ENCODE measurements around the gene CHST7. TPM values are rescaled to one million over a fixed set of nuclear protein-coding genes. Genes with fewer than 3 reads are reported as not detected.

Gene CHST7
- total and polyA plus RNA-seq, 2 of the 8 experiments (the other 6 are each of a cell fraction or from before 2014, with no cell fraction given), result 7.9 to 14.1 TPM

- Histone ChIP-seq H2BK20ac (ENCODE audit: low read length) (no peak overlapping the region), H3K79me1 (ENCODE audit: low read depth, low read length) (no peaks in the 10 kb centered on the region), H3K14ac (ENCODE audit: insufficient read length) (no peak overlapping the region), H2BK12ac (ENCODE audit: low read depth, low read length) (no peak overlapping the region), H3K4ac (replicated peaks; ENCODE audit: insufficient read length, low read depth, low read length) (no peak overlapping the region), H3K27me3 (replicated peaks in 1 of 4; ENCODE audit: control insufficient read depth in 3 of 4, extremely low read depth in 1 of 4, insufficient read depth in 3 of 4, low read length in 3 of 4) (no peaks in the 10 kb centered on the region), H3K27ac (ENCODE audit: low read depth, low read length) (no peak overlapping the region), H3K4me3 (ENCODE audit: extremely low read depth in 1 of 4, insufficient read depth in 2 of 4, low read depth in 3 of 4, low read length in 4 of 4) (no peak overlapping the region), H4K8ac (ENCODE audit: extremely low read depth, insufficient read depth, low read length) (no peak overlapping the region), H3K79me2 (ENCODE audit: control insufficient read depth in 1 of 2, insufficient read depth in 2 of 2, low read length in 2 of 2) (peaks cover 0 to 4% of the 10 kb centered on the region in 2 experiments; a peak in 1 of 4 replicates), H2BK5ac (ENCODE audit: low read depth, low read length) (no peak overlapping the region), H2BK120ac (replicated peaks; ENCODE audit: low read depth, low read length) (no peak overlapping the region), H2AFZ (ENCODE audit: low read length) (no peak overlapping the region), H3K18ac (ENCODE audit: extremely low read depth, low read length) (no peak overlapping the region), H4K20me1 (replicated peaks in 1 of 2; ENCODE audit: control insufficient read depth in 1 of 2, insufficient read depth in 2 of 2, low read length in 2 of 2) (no peaks in the 10 kb centered on the region), H4K5ac (ENCODE audit: insufficient read length, low read depth, low read length) (no peak overlapping the region), H3K56ac (replicated peaks; ENCODE audit: insufficient read length, low read depth, low read length) (no peak overlapping the region), H2BK15ac (ENCODE audit: low read length) (no peak overlapping the region), H3K23me2 (ENCODE audit: low read depth, low read length) (no peaks in the 10 kb centered on the region), H2AK5ac (ENCODE audit: low read depth, low read length) (no peak overlapping the region), H3K4me2 (ENCODE audit: insufficient read depth in 1 of 2, low read depth in 2 of 2, low read length in 2 of 2) (no peak overlapping the region), H4K91ac (replicated peaks; ENCODE audit: insufficient read length, low read length) (no peak overlapping the region), H3K9me3 (ENCODE audit: insufficient read depth in 2 of 2, low read depth in 1 of 2, low read length in 1 of 2) (no peaks in the 10 kb centered on the region), H3K36me3 (ENCODE audit: control insufficient read depth in 2 of 4, insufficient read depth in 4 of 4, low read length in 3 of 4) (peaks cover 0 to 2% (median 0%) of the 10 kb centered on the region in 4 experiments; a peak in 2 of 8 replicates), H3K4me1 (replicated peaks in 1 of 4; ENCODE audit: control insufficient read depth in 3 of 4, insufficient read depth in 4 of 4, low read length in 3 of 4) (no peaks in the 10 kb centered on the region), H3K23ac (ENCODE audit: insufficient read length) (no peak overlapping the region), H3K9ac (replicated peaks in 1 of 4; ENCODE audit: extremely low read depth in 1 of 4, low read depth in 3 of 4, low read length in 3 of 4) (no peak overlapping the region)
- CTCF ChIA-PET (ENCODE audit: partially characterized antibody), result interaction anchor here (1.0 kb wide), 1 partner anchor 11 kb away, joined by 3 read pairs; no protein-coding TSS in a partner anchor
- 82% methylated on average over 6 of the region's 6 CpGs; no CpG with 5 or more reads in 1 of the 2 experiments for WGBS, 2 experiments (ENCODE audit: extremely low coverage in 1 of 2, insufficient coverage in 1 of 2, insufficient read length in 1 of 2, insufficient replicate concordance in 2 of 2, low coverage in 1 of 2, low lambda C conversion rate in 2 of 2, missing lambda C conversion rate in 1 of 2)
- DNase-seq (ENCODE audit: low read depth in 1 of 2, low spot score in 2 of 2) (no peak), FAIRE-seq (no peak)
- POLR2A ChIA-PET (ENCODE audit: partially characterized antibody), result no interaction called here
- TF ChIP-seq CHD2 (IDR thresholded peaks at IDR 0.05; ENCODE audit: low read length), result no peak
- TF ChIP-seq SIX5 (IDR thresholded peaks at IDR 0.05; ENCODE audit: low read depth, low read length), result no peak
- TF ChIP-seq RBBP5 (IDR thresholded peaks at IDR 0.05; ENCODE audit: borderline replicate concordance, low read depth, low read length), result no peak
- TF ChIP-seq TAF7 (optimal IDR thresholded peaks at IDR 0.05; ENCODE audit: borderline replicate concordance, low read depth, low read length), result no peak
- TF ChIP-seq SIRT6 (IDR thresholded peaks at IDR 0.05; ENCODE audit: low read length), result no peak
These were observed 27.7 kb downstream of the CHST7 start for GRCh38 chrX:46601283-46601682.

Data from H1 (cell line).